Right ventricle myocardium inferior (tissue), 1 donor: ENCODE data around the gene PPT2. TPM values are rescaled to one million over a fixed set of nuclear protein-coding genes. Genes with fewer than 3 reads are reported as not detected.
A peak's percentile ranks its signal among the peaks of the same experiment; 100 is the strongest.

ENCODE experiments used
- ATAC-seq: fragments of 200-7000 bp; cut with Tn5 transposase; one replicate; pipeline ENCODE4 v1.9.1; 2020; ENCODE audit warnings: mild to moderate bottlenecking, moderate library complexity
- DNase-seq: peaks from one replicate; pipeline ENCODE4 v3.0.0; 2021; ENCODE audit errors: missing footprints
- intact Hi-C: fragments of 100-400 bp; cut with DNase I; formaldehyde crosslinking; loops from one replicate; pipeline ENCODE4 v1.11.0; 2022
- long read RNA-seq: library from polyadenylated mRNA; unstranded; transcript quantifications from one replicate; pipeline ENCODE4 v2.0.0, GENCODE V29; 2021
- total RNA-seq: library from RNA; stranded (reverse); fragmentation: NEBNext Ultra II Directional; extraction: Animal tissue kit (Norgen Biotek cat#: 25700); gene quantifications from one replicate; pipeline ENCODE4 v1.2.1, GENCODE V29; 2021
- donor health status: DM: no; HTN: yes; CAD: no; lungs with severe emphysema.

The PPT2 gene, protein sequence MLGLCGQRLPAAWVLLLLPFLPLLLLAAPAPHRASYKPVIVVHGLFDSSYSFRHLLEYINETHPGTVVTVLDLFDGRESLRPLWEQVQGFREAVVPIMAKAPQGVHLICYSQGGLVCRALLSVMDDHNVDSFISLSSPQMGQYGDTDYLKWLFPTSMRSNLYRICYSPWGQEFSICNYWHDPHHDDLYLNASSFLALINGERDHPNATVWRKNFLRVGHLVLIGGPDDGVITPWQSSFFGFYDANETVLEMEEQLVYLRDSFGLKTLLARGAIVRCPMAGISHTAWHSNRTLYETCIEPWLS
- total RNA-seq, result 22.8 TPM
- long read RNA-seq, transcript PPT2-244 (9 exons, 2,053 nt), result major isoform, 7 of 11 reads
- long read RNA-seq, partial matches to known transcripts, result 3 of 11 reads
- long read RNA-seq, other reads (novel, unspliced or antisense), result 0 of 11 reads

DNA sequence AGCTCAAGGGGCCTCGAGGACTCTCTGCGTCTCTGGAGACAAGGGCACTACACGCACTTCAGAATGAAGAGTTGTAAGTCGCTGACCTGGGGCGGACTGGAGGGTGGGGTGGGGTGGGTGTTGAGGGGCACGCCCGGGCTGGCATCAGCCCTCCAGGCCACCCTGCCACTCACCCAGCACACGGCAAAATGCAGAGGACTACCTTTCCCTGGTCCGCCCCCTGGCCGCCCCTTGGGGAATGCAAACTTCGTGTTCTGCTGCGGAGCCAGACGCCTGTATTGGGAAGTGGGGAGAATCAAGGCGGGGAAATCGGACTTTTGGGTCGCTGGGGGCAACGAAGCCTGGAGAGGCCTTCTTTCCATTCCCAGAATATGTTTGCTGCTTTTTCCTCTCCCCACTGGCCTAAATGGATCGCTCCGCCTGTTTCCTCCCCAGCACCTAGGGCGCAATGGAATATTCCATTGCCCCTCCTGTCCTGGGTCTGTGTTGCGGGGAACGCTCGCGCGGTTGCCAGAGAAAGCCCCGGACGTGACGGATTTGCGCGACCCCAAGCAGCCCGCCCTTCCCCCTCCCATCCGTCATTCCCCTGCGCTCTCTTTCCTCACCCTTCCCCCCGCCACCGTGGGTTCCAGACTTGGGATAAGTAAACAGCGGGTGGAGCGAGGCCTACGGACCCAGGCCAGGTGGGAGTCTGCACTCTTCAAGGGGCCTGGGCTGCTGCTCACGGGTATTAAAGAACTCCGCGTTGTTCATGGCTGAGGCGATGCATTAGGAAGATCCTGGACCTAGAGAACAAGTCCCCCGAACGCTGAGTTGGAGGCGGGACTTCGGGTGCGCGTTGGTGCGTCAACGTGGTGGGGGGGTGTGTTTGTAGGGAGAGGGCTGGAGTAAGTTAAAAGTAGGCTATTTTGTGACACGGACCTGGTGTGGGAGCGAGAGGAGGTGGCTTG is at the start of gene PPT2:
PPT2 (plus strand) TSS at position 578 of the 950 bp plus-strand sequence. CDS start 454 bp downstream, outside the sequence.
- ATAC-seq (peak; percentile 92), DNase-seq (peak; percentile 92)
- intact Hi-C loops, result loop anchor here (1.0 kb wide), 3 partner anchors 22 to 35 kb away; partner anchors contain the start of genes AGPAT1 and FKBPL

DNA sequence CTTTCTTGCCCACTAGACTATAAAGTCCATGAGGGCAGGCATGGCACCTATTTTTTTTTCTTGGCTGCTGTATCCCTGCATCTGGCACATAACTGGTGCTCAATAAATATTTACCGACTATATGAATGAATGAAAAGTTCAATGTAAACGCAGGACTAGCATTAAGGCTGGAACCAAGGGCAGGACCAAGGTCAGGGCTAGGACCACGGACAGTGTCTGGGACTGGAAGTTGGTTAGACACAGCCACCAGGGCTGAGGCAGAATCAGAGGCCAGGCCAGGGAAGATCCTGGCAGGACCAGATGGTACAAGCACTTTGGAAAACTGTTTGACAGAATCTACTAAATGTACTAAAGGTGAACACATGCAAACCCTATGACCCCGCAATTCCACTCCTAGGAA is 48.5 kb upstream of the PPT2 start:
- no peak for DNase-seq
- ATAC-seq, result no peak
- intact Hi-C loops, result no loop called here

DNA sequence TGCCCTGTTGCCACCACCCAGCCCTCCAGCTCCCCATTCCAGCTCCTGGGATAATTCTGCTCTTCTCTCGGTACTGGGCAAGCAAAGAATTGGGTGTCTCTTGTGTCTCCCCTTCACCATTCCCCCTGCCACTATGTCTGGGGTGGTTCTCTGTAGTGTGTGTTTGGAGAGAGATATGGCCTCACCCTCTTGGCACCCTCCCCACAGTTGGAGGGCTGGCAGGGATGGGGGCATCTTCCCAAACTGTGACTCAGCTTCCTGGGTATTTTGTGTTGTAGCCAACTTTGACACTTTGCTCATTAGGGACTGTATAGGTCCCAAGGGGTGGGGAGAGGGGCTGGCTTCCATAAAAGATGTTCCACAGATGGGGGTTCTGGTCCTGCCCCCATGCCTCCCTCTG is 46.5 kb upstream of the PPT2 start:
- DNase-seq (no peak), ATAC-seq (no peak)

DNA sequence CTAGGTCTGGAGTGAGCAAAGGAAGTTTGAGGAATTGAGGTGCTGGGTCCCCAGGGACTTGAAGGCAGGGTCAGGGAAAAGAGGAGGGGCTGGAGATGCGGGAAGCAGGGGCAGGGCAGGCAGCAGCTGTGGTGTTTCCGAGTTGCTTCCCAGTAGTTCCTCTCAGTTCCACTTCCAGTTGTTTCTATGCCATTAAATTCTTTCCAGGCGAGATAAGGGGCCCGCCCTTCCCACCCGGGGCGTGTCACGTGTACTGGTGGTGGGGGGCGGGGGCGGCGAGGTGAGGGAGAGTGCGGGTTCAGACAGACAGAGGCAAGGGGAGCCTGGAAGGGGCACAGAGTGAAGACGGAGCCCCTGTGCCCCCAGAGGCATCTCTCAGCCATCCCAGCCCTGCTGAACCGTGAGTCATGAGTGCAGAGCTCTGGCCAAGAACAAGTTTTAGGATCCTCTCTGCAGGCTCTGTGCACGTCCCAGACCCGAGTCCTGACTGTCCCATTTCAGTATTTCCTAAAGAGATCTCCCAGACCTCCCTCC is 45.8 kb upstream of the PPT2 start:
- ATAC-seq (peak; percentile 59), DNase-seq (peak; percentile 85)
- intact Hi-C loops, result no loop called here

More for the DNA sequence above, 46.5 kb upstream of the PPT2 start:
- intact Hi-C loops, result no loop called here

DNA sequence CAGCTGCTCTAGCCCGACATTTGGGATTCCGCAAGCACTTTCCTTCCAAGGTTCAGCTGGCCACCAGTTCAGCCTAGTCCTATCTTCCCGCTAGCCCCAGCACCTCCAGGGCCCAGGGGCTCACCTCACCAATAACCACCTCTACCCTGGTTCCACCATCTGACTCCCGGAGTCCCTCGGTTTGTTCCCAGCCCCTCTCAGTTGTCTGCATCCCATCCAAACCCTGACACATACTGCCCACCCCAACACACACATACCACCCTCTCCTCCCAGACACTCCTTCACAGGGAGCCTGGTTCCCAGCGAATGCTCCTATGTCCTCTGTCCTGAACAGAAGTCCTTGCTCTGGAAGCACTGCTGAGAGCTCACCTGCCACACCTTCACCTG is 45.2 kb upstream of the PPT2 start:
- ATAC-seq, result no peak
- intact Hi-C loops, result no loop called here
- DNase-seq, result no peak

DNA sequence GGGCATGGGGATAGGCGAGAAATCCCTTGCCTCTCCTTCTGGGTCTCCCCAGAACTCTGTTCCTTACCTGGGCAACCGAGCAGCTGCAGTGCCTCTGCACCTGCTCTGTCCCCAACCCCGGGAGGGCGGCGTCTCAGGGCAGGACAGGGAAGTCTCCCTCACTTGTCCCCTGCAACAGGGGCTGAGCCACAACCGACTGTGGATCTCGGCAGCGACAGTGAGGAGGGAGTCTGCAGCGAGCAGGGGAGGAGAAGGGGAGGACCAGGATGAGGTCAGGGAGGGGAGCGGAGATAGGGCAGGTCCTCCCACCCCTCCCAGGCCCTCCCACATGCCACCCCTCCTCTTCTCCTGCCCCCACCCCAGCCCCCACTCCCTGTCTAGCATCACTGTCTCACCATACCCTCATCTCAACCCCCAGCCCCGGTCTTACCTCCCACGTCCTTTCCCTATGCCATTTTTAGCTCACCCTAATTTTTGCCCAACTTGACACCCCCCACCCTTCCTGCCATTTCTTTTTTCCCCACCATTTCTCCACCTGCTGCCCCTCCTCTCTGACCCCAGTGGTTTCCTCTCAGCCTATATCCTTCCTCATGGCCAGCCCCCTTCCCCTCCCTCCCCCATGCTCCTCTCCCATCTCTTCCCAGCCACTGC is 44.7 kb upstream of the PPT2 start, which contains the start of gene TNXB:
TNXB (minus strand) TSS at position 225 of the 651 bp plus-strand sequence. CDS start 11,140 bp downstream, outside the sequence.
- no peak for DNase-seq
- ATAC-seq, result peak; percentile 28
- intact Hi-C loops, result no loop called here

DNA sequence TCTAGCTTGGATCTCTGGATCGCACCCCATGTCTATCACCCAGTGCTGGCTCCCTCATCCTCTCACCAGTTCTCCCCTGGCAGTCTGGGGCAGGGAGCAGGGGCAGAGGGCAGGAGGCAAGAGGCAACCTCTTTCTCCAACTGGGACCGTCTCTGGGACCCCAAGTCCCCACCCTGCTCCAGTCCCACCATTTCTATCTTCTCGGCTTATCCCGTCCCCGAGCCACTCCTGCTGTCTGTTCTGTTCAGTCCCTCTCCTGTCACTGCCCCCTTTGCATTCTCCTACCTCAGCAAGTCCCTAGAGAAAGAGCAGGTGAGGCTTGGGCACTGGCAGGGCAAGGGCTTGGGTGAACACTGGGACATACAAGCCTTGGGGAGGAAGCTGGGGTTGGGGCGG is 44.2 kb upstream of the PPT2 start:
- no peak for DNase-seq
- no peak for ATAC-seq
- intact Hi-C loops, result loop anchor here (10.0 kb wide), 1 partner anchor 135 kb away; no protein-coding TSS in a partner anchor

DNA sequence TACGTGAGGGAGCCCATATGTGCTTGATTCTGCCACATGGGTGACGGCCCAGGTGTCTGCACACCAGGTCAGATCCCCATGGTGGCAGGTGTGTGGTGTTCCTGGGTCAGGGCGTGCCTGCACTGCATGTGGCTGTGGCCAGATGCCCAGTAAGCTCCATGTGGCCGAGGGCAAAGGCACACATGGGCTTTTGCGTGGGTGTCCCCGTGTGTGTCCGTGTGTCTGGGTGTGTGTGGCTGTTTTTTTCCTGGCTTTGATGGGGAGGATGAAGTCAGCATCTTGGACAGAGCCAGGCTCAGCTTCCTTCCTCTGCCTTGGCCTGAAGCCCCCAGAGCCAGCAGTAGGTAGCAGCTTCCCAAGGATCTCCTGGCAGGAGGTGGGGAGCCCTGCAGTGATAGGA is 43.3 kb upstream of the PPT2 start:
- intact Hi-C loops, result loop anchor here (10.0 kb wide), 1 partner anchor 134 kb away; no protein-coding TSS in a partner anchor
- DNase-seq (no peak), ATAC-seq (no peak)

DNA sequence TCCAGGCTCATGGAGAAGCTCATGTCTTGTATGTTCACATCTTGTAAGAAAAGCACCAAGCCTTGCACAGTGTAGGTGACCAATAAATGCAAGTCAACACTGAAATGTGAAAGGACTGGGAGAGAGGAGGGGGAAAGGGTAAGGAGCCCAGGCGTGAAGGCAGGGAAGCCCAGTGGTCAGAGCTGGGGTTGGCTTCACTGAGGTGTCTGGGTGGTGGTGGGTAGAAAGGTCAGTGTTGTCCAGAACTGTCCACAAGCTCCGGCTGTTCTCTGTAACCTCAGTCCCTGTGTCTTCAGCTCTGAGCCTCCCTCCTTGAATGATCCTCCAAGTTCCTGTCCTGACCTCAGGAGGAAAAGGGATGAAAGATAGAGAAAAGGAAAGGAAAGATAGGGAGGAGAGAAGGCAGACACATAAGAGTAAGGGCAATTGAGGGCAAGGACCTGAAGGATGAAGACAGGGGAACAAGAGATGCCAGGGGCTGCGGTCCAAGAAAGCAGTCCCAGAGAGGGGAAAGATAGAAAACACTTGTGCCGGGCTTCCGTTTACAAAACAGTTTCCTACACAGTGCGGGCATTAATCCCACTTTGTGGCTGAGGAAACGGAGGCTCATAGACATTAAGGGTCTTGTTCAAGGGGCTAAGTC is 42.4 kb upstream of the PPT2 start:
- no peak for DNase-seq
- ATAC-seq, result peak; percentile 27
- intact Hi-C loops, result loop anchor here (10.0 kb wide), 1 partner anchor 133 kb away; no protein-coding TSS in a partner anchor

DNA sequence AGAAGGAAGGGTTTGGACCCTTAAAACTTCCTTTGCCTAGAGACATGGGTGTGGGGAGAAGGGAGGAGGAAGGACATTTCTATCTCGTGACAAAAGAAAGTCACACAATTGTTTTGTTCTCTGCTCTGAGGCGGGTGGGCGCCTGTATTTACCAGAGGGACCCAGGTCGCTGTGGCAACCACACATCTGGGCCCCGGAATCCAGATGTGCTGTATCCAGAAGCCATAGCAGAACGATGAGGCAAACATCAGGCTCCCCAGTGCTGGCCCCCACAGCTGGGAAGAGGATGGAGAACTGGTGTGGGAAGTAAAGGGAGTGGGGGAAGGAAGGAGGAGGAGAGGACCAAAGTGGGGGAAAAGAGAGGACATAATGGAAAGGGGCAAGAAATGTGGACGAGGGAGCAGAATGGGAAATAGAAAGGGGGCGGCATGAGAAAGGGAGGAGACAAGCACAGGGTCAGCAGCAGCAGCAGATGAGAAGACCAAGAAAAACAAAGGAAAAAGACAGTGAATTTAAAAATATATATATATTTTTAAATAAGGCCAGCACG is 41.4 kb upstream of the PPT2 start:
- peak; percentile 15 for ATAC-seq
- intact Hi-C loops, result loop anchor here (10.0 kb wide), 1 partner anchor 132 kb away; no protein-coding TSS in a partner anchor
- DNase-seq, result no peak

DNA sequence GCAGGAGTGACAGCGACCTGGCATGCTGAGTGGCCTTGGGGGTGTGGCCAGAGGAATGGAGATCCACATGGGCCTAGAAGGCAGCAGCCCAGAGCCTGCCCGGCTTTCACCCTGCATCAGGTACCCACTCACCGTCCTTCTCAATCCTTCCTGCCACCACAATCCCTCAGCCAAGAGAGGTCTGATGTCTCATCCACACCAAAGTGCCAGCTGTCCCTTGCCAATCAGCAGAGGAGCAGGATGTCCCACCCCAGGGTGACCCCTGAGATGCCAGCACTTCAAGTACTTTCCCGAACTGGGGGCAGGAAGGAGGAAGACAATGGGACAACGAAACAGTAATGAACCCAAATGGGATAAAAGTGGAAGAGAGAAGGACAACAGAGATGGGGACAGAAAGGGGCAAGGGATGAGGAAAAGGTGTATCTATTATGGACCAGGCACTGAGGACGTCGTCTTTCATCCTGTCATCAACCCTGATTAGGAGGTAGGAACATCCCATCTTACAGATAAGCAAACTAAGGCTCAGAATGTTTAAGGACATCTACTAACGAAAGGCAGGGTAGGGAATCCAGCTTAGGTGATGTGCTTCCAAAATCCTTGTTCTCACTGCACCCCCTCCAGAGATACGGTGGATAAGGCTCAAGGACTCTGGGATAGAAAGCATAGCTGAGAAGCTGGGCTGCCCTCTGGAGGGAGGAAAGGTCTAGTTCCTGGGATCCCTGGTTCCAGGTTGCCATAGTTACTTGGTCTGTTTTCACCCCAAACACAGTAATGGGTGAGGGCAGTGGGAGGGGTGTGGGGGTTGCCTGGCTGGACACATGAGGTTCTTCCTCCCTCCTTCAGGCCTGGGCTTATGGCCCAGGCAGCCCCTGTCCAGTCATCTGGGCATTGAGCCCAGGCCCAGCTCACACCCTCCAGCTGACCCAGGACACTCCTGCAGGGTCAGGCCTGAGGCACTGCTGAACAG is 40.3 kb upstream of the PPT2 start:
- DNase-seq (peak; percentile 89), ATAC-seq (peak; percentile 79)
- intact Hi-C loops, result loop anchor here (10.0 kb wide), 1 partner anchor 131 kb away; no protein-coding TSS in a partner anchor

DNA sequence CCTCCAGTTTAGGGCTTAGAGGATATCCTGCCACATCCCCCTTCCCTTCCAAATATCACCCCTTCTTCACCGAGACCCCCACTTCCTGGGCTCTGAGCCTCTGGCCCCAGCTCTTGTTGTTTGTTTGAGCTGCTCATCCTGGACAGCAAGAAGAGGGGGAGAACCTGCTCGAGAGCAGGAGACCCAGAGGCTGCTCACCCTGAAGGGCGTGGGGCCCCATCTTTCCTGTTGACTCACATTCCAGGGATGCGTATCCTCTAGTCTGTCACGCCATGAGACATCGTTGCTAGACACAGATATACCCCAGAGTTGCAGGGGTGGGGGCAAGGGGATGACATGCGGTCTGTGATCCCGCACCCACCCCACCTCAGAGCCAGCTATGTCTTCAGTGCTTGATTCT is 39.1 kb upstream of the PPT2 start:
- intact Hi-C loops, result loop anchor here (10.0 kb wide), 1 partner anchor 130 kb away; no protein-coding TSS in a partner anchor
- no peak for ATAC-seq
- no peak for DNase-seq

DNA sequence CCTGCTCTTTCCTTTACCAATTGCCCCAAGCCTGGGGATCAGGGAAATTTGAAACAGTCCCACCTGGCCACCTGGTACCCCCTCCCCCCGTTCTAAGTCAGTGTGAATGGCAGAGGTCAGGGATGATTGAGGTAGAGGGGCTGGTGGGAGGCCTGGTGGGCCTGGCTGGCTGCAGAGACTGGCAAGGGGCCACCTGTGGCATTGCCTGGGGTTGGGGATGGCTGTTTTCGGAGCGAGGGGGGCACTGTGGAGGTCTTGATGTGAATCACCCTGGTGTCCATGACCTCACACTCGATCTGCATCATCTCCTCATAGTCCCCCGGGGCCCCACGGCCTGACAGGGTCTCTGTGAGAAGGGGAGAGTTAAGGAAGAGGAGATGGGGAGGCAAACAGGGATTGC is 38.3 kb upstream of the PPT2 start:
- ATAC-seq (no peak), DNase-seq (no peak)
- intact Hi-C loops, result loop anchor here (10.0 kb wide), 1 partner anchor 129 kb away; no protein-coding TSS in a partner anchor

DNA sequence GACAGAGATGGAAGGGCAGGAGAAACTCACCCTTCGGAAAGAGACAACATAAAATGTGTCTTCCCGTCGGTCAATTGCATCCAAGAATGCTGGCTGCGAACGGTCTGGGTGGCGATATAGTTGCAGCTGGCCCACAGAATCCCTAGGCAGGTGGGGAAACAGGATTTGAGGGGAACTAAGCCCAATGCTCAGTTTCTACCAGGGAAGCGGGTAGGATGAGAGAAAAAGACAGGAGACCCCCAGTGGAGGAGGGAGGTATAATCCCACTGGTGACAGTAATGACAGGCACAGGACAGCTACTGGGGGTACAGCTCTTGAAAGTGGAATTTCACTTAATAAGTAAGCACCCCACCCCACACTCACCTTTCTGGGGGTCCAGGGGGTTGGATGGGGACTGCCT is 37.3 kb upstream of the PPT2 start:
- no peak for DNase-seq
- intact Hi-C loops, result loop anchor here (1.0 to 10.0 kb wide), 2 partner anchors 26 to 128 kb away; no protein-coding TSS in a partner anchor
- no peak for ATAC-seq

DNA sequence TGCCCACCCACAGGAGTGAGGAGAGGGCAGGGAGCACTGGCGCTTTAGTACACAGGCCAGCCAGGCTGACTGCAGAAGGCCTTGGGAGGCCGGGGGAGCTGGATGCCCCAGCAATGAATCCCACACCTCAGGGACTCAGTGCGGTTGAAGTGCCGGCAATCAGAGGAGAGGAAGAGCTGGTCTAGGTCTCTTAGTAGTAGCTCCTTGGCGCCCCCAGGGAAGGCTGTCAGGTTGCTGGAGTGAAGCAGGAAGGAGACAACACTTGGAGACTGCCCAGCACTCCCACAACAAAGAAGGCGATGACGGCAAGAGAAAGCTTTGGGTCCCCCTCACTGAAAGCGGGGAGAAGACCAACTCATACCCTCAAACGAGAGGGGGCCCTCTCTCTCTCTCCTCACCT is 36.5 kb upstream of the PPT2 start:
- intact Hi-C loops, result loop anchor here (1.0 to 10.0 kb wide), 2 partner anchors 27 to 127 kb away; no protein-coding TSS in a partner anchor
- no peak for ATAC-seq
- DNase-seq, result no peak
